Duodenal mucosa (tissue), 2 donors: Measurements from ENCODE around the gene SLC4A11.

ENCODE experiments used
- H3K27ac ChIP-seq: one replicate; pipeline ENCODE4 v1.7.0; 2013; ENCODE audit warnings: low read depth, low read length
- H3K27me3 ChIP-seq, 2 donors: one replicate each; pipeline ENCODE4 v1.7.0; 2013; ENCODE audit warnings: low read length in 2 of 2, control low read depth in 1 of 2; ENCODE audit not compliant: insufficient read depth in 2 of 2, control insufficient read depth in 1 of 2
- H3K36me3 ChIP-seq, 2 donors: one replicate each; pipeline ENCODE4 v1.7.0; 2013; ENCODE audit warnings: low read length in 2 of 2, control low read depth in 1 of 2; ENCODE audit not compliant: insufficient read depth in 2 of 2, control insufficient read depth in 1 of 2
- H3K4me1 ChIP-seq, 2 donors: one replicate each; pipeline ENCODE4 v1.7.0; 2013; ENCODE audit warnings: low read length in 2 of 2, control low read depth in 1 of 2; ENCODE audit not compliant: insufficient read depth in 2 of 2, control insufficient read depth in 1 of 2
- H3K4me3 ChIP-seq, 2 donors: one replicate each; pipeline ENCODE4 v1.7.0; 2013; ENCODE audit warnings: low read length in 2 of 2, low read depth in 1 of 2
- H3K9ac ChIP-seq, 2 donors: one replicate each; pipeline ENCODE4 v1.7.0; 2013; ENCODE audit warnings: low read length in 2 of 2, low read depth in 1 of 2
- H3K9me3 ChIP-seq, 2 donors: one replicate each; pipeline ENCODE4 v1.7.0; 2013; ENCODE audit warnings: low read length in 2 of 2, control low read depth in 1 of 2; ENCODE audit not compliant: control insufficient read depth in 1 of 2

Gene SLC4A11

DNA sequence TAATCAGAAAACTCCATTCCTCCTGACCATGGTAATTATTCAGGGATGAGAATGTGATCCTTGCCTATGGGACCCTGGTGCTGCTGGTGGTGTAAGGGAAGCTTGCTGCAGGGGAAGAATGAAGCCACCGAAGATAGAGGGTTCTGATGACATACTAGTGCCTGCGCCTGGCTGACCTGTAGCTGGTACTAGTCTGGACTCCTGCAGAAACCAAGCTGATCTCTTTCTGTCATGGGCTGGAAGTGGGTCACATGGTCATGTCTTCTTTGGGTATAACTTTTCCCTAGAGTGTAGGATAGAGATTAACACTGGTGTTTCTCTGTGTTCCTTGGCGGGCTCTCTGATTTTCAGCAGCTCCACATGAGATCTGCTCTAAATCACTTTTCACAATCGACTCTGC lies 8.6 kb upstream of the SLC4A11 start:
- no peaks in the 10 kb centered on the region for H3K9me3 ChIP-seq
- peaks cover 6 to 10% of the 10 kb centered on the region in 2 donors for H3K4me1 ChIP-seq
- H3K36me3 ChIP-seq, result peaks cover 4 to 9% of the 10 kb centered on the region in 2 donors
- H3K9ac ChIP-seq, result no peak overlapping the region
- H3K27me3 ChIP-seq, result peaks cover 0 to 22% of the 10 kb centered on the region in 2 donors
- H3K27ac ChIP-seq, result no peak overlapping the region
- H3K4me3 ChIP-seq, result no peak overlapping the region

DNA sequence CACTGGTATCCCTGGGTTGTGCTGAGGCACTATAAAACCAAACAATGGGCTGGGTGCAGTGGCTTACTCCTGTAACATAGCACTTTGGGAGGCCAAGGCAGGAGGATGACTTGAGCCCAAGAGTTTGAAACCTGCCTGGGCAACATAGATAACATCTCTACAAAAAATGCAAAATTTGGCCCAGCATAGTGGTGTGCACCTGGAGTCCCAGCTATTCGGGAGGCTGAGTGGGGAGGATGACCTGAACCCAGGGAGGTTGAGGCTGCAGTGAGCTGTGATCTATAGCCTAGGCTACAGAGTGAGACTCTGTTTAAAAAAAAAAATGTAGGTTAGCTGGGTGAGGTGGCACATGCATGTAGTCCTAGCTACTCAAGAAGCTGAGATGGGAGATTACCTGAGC lies 7.7 kb upstream of the SLC4A11 start:
- Histone ChIP-seq H3K9ac (no peak overlapping the region), H3K4me1 (peaks cover 6 to 10% of the 10 kb centered on the region in 2 donors), H3K36me3 (no peaks in the 10 kb centered on the region), H3K27ac (no peak overlapping the region), H3K4me3 (no peak overlapping the region), H3K27me3 (peaks cover 3 to 22% of the 10 kb centered on the region in 2 donors), H3K9me3 (no peaks in the 10 kb centered on the region)

DNA sequence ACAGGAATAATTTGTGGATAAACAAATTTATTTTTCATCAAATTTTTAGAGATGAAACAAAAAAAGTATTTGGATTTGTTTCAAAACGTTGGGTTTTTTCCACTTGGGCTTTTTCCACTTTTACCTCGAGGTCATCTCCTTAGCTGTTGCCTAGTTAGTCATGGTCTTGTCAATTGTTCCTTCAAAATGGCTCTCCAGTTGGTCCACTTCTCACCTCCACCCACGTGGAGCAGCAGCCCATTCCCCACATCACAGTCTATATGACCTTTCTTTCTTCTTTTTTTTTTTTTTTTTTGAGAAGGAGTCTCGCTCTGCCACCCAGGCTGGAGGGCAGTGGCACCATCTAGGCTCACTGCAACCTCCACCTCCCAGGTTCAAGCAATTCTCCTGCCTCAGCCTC lies 6.7 kb upstream of the SLC4A11 start:
- H3K27ac ChIP-seq, result no peak overlapping the region
- no peak overlapping the region for H3K4me3 ChIP-seq
- no peaks in the 10 kb centered on the region for H3K36me3 ChIP-seq
- no peaks in the 10 kb centered on the region for H3K9me3 ChIP-seq
- H3K9ac ChIP-seq, result no peak overlapping the region
- H3K4me1 ChIP-seq, result peaks cover 6 to 10% of the 10 kb centered on the region in 2 donors
- peaks cover 8 to 25% of the 10 kb centered on the region in 2 donors for H3K27me3 ChIP-seq

DNA sequence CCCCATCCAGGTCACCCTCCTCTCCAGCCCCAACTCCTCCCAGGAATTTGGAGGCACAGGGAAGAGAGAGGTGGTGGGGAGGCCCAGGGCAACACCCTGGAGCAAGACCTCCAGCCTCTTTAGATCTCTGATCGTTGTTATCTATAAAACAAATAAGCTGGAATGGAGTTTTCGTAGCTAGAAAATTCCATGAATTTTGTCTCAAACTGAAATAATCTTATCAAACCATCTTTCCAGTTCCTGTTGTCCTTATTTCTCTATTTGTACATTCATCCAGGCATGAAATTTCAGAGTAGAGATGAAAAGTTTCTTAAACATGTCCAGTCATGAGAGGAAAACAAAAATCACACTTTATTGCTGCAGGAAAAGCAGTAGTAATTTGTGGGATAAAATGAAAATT lies 6.2 kb upstream of the SLC4A11 start:
- H3K27ac ChIP-seq, result no peak overlapping the region
- peaks cover 13 to 31% of the 10 kb centered on the region in 2 donors for H3K27me3 ChIP-seq
- H3K36me3 ChIP-seq, result no peaks in the 10 kb centered on the region
- H3K9me3 ChIP-seq, result no peaks in the 10 kb centered on the region
- no peak overlapping the region for H3K4me3 ChIP-seq
- no peak overlapping the region for H3K9ac ChIP-seq
- peaks cover 6 to 11% of the 10 kb centered on the region in 2 donors for H3K4me1 ChIP-seq

DNA sequence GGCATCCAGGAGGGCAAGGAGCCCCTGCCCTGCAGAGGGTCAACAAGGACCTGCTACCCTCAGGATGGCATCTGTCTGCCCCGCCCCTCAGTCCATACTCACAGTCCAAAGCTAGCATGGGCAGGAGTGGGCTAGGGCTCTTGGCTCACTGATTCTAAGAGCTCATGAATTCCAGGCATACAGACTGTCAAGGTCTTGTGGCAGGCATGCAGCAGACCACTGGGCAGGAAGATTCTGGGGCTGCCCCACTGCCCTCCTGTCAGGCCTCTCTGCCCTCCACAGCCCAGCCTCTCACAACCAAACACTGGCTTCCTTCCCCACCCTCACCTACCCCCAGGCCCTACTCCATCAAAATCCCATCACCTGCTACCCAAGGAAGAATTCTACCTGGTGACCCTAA lies 5.6 kb upstream of the SLC4A11 start:
- Histone ChIP-seq H3K4me3 (no peak overlapping the region), H3K27me3 (peaks cover 19 to 32% of the 10 kb centered on the region in 2 donors), H3K4me1 (peaks cover 6 to 16% of the 10 kb centered on the region in 2 donors), H3K27ac (no peak overlapping the region), H3K36me3 (no peaks in the 10 kb centered on the region), H3K9ac (no peak overlapping the region), H3K9me3 (no peaks in the 10 kb centered on the region)

DNA sequence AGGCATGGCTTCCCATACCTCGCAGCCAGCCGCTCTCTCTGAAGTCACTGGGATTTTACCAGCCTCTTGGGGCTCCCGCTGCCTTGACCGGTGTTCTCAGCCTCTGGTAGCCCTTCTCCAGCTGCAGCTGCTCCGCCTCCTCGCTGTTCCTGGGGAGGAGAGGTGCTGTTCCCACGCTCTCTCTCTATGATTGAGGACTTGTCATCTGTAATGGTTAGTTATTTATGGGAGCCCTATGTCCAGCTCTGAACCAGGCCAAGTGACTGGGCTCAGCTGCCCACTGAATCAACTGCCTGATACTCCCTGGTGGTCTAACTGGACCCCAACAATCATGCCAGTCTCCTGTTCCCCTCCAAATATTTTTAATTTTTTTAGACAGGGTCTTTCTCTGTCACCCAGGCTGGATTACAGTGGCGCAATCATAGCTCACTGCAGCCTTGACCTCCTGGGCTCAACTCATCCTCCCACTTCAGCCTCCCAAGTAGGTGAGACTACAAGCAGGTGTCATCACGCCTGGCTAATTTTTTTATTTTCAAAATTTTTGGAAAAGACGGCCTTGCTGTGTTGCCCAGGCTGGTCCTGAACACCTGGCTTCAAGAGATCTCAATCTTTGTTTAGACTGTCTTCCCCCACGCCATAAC lies 4.8 kb upstream of the SLC4A11 start:
- Histone ChIP-seq H3K9me3 (no peaks in the 10 kb centered on the region), H3K27ac (no peak overlapping the region), H3K27me3 (peaks cover 21 to 29% of the 10 kb centered on the region in 2 donors), H3K4me1 (peaks cover 3 to 16% of the 10 kb centered on the region in 2 donors), H3K4me3 (no peak overlapping the region), H3K36me3 (no peaks in the 10 kb centered on the region), H3K9ac (no peak overlapping the region)

DNA sequence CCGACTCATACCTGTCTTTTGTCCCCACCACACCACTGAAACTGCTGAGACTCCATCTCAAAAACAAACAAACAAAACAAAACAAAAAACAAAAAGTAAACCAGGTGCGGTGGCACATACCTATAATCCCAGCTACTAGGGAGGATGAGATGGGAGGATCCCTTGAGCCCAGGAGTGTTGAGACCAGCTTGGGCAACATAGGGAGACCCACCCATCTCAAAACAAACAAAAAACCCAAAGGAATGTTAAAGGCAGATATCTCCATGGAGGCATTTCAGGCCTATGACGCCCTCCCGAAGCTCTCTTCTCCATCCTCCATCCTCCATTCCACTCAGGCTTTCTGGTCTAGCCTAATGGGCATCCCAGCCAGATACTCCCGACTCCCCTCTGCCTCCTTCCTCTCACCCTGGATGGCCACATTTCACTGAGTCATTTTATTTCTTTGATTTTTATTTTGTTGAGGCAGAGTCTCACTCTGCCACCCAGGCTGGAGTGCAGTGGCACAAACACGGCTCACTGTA lies 3.2 kb upstream of the SLC4A11 start:
- H3K9ac ChIP-seq, result no peak overlapping the region
- no peak overlapping the region for H3K4me3 ChIP-seq
- peaks cover 9 to 17% of the 10 kb centered on the region in 2 donors for H3K4me1 ChIP-seq
- H3K27ac ChIP-seq, result no peak overlapping the region
- no peaks in the 10 kb centered on the region for H3K9me3 ChIP-seq
- H3K27me3 ChIP-seq, result peaks cover 30 to 31% of the 10 kb centered on the region in 2 donors
- H3K36me3 ChIP-seq, result no peaks in the 10 kb centered on the region

DNA sequence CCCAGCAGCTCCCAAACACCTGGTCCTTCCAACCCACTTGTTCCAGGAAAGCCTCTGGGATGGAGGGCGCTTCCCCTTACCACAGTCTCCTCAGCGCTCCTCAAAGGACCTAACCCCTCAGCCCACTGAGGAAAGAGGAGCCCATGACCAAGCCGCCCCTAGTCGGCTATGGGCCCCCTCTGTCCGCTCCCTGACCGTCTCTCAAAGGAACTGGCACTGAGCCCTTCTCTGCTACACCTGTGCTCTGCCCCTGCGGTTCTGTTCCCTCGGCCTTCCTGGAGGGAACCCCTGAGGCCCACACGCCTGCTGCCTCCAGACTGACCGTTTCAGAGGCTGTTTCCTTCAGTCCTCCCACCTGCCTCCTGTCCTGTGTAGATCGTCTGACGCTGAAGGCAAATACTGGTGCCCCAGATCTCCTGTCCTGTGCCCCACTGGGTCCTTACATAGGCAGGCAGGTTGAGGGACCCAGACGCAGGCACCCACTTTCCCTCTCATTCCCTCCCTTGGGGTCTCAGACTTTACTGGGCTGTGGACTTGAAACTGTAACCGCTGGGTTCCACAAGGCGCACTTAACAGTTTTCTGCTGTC lies 1.9 kb upstream of the SLC4A11 start:
- H3K9ac ChIP-seq, result no peak overlapping the region
- no peaks in the 10 kb centered on the region for H3K36me3 ChIP-seq
- H3K27ac ChIP-seq, result no peak overlapping the region
- no peaks in the 10 kb centered on the region for H3K9me3 ChIP-seq
- no peak overlapping the region for H3K4me3 ChIP-seq
- H3K27me3 ChIP-seq, result peaks cover 41 to 43% of the 10 kb centered on the region in 2 donors
- H3K4me1 ChIP-seq, result peaks cover 9 to 17% of the 10 kb centered on the region in 2 donors

DNA sequence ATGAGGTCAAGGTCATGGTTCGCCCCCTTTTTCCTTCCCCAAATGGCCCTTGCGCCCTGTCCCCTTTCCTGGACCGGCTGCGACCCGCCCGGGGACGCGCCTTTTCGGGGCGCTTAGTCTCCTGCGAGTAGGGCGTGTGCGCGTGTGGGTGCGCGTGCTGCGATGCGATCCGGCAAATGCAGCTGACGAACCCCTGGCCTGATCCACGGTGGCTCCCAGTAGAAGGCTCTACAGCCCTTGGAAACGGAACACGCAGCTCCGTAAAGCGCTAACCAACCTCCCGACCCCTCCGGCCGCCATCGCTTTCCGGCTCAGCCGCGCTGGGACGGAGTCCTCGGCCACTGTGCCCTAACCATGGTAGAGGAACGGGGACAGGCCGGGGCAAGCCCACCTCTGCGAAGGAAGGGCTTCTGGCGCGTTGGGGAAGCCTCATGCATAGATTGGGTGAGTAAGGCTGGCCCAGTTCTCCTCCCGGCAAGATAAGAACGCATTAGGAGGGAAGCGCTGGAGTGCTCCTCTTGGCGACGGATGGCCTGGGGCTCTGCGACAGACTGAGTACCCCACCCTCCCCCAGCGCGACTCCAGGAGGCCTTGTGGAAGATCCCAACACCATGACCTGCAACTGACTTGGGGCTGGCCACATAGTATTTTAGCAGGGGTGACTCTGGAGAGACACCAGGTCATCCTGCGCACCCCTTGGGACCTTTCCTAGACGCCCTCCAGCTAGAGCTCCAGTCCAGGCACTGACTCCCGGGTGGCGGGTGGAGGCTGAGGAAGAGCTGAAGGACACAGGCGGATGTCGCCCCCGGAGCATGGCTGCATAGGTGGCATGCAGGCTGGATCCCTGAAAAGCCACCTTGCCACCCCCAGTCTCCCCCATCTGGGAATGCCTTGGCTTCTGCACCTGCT lies 1.1 kb upstream of the SLC4A11 start:
- H3K9ac ChIP-seq, result peak overlapping the region; percentile 32 to 43
- H3K27me3 ChIP-seq, result peaks cover 46 to 49% of the 10 kb centered on the region in 2 donors

DNA sequence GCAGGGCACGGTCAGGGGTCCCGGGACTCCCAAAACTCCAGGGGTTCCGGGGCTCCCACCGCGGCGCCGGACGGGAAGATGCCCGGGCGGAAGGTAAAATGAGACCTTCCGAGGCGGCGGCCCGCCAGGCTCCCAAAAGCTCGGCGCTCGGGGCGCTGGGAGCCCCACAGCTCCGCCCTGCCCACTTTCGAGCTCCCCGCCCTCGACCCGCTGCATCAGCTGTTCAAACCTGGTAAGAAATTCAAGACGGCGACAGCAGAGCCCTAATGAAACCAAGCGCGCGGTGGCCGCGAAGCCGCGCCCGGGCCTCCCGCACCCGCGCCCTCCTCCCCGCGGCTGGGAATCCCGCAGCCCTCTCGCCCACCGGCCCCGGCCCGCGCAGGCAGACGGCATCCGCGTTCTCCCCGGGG lies 369 bp downstream of the SLC4A11 start:
- Histone ChIP-seq H3K4me3 (peak overlapping the region; percentile 69 to 72), H3K9me3 (no peaks in the 10 kb centered on the region), H3K27me3 (peaks cover 46 to 49% of the 10 kb centered on the region in 2 donors), H3K27ac (no peak overlapping the region), H3K36me3 (no peaks in the 10 kb centered on the region), H3K4me1 (peaks cover 9 to 17% of the 10 kb centered on the region in 2 donors), H3K9ac (no peak overlapping the region)

More for the DNA sequence above, 1.1 kb upstream of the SLC4A11 start:
- Histone ChIP-seq H3K27ac (no peak overlapping the region), H3K36me3 (no peaks in the 10 kb centered on the region), H3K9me3 (no peaks in the 10 kb centered on the region), H3K4me3 (peak overlapping the region; percentile 69 to 72), H3K4me1 (peaks cover 9 to 17% of the 10 kb centered on the region in 2 donors)
